C4-2B (cell line): ENCODE measurements around the gene NDRG4.

ENCODE experiments used
- H3K27ac ChIP-seq: fragments of 450-650 bp; 2 replicates; pipeline ENCODE4 v1.5.1; 2017
- CTCF ChIP-seq: fragments of 450-650 bp; conservative IDR thresholded peaks from 2 replicates; pipeline ENCODE4 v1.5.1; 2017; ENCODE audit warnings: mild to moderate bottlenecking
- ZFX ChIP-seq: fragments of 450-650 bp; IDR thresholded peaks from 2 replicates; pipeline ENCODE4 v1.6.1; 2017

The NDRG4 gene

GRCh38 chr16:58499615-58500351, at the start of gene NDRG4:
Gene NDRG4, plus strand, starts transcription at chr16:58500143. Its CDS starts 106 bp downstream, at chr16:58500249.
- TF ChIP-seq CTCF, result no peak
- TF ChIP-seq ZFX, result no peak

GRCh38 chr16:58450590-58450989, 49.4 kb upstream of the NDRG4 start:
- H3K27ac ChIP-seq, result no peak overlapping the region
- TF ChIP-seq CTCF (no peak), ZFX (no peak)

More at GRCh38 chr16:58499615-58500351, at the start of gene NDRG4:
- H3K27ac ChIP-seq, result no peak within 1 kb of the TSS

- no peak for TF ChIP-seq ZFX
- no peak for TF ChIP-seq CTCF
- no peak overlapping the region for H3K27ac ChIP-seq
Measured at GRCh38 chr16:58451265-58451689, 48.7 kb upstream of the NDRG4 start.

GRCh38 chr16:58451945-58452401, 48.0 kb upstream of the NDRG4 start:
- no peak overlapping the region for H3K27ac ChIP-seq
- TF ChIP-seq CTCF, result no peak
- no peak for TF ChIP-seq ZFX

- H3K27ac ChIP-seq, result no peak overlapping the region
- no peak for TF ChIP-seq ZFX
- TF ChIP-seq CTCF, result no peak
Measured at GRCh38 chr16:58452640-58453039, 47.3 kb upstream of the NDRG4 start.

GRCh38 chr16:58454178-58454577, 45.8 kb upstream of the NDRG4 start:
- TF ChIP-seq CTCF (no peak), ZFX (no peak)
- H3K27ac ChIP-seq, result no peak overlapping the region

- H3K27ac ChIP-seq, result no peak overlapping the region
- TF ChIP-seq ZFX, result no peak
- no peak for TF ChIP-seq CTCF
Measured at GRCh38 chr16:58454856-58455255, 45.1 kb upstream of the NDRG4 start.
